Right atrium auricular region (tissue), 2 donors: ENCODE results near the gene SYT13. TPM values are rescaled to one million over a fixed set of nuclear protein-coding genes. Genes with fewer than 3 reads are reported as not detected.
"Not testable (repeated sequence)": the region's sequence is repeated elsewhere in the genome, so short reads cannot be mapped to it uniquely, and the experiment has no call there.

Source experiments
- DNase-seq: peaks from one replicate; pipeline ENCODE4 v3.0.0-alpha.2; 2019; ENCODE audit warnings: low spot score
- H3K27ac ChIP-seq, 2 donors: fragments of 200-600 bp; sonication (generic); 1 replicate in 1 of 2; 2 replicates in 1 of 2; pipeline ENCODE4 v1.5.1; 2016 to 2019
- H3K27me3 ChIP-seq, 2 donors: fragments of 200-600 bp; sonication (generic); one replicate each; pipeline versions ENCODE4 v1.5.1 to v1.6.0; 2017 to 2019
- H3K36me3 ChIP-seq: fragments of 200-600 bp; sonication (generic); one replicate; pipeline ENCODE4 v1.5.1; 2016
- H3K4me1 ChIP-seq, 2 donors: fragments of 200-600 bp; sonication (generic); one replicate each; pipeline versions ENCODE4 v1.5.1 to v1.6.0; 2017 to 2019
- H3K4me3 ChIP-seq, 2 donors: fragments of 200-600 bp; sonication (generic); 1 replicate in 1 of 2; 2 replicates in 1 of 2; pipeline ENCODE4 v1.5.1; 2017 to 2019; ENCODE audit warnings: mild to moderate bottlenecking in 1 of 2, moderate library complexity in 1 of 2
- H3K9me3 ChIP-seq, 2 donors: fragments of 200-600 bp; sonication (generic); one replicate each; pipeline ENCODE4 v1.5.1; 2019
- CTCF ChIP-seq, 2 donors: fragments of 200-600 bp; sonication (generic); IDR thresholded peaks; one replicate each; pipeline ENCODE4 v1.5.1; 2019; ENCODE audit warnings: antibody characterized with exemption in 2 of 2
- total RNA-seq, 2 donors: library from RNA; depleted of rRNA; stranded (reverse); fragments of >200 nt; gene quantifications; one replicate each; pipeline ENCODE4 v1.1.0, GENCODE V29; 2016

The SYT13 gene
- total RNA-seq, 2 donors from 2014 or later: 9.9 to 11.4 TPM

GRCh38 chr11:45300715-45301114 lies 14.6 kb upstream of the SYT13 start:
- peak; percentile 32 for DNase-seq
- Histone ChIP-seq H3K9me3 (no peaks in the 10 kb centered on the region), H3K4me3 (no peak overlapping the region), H3K4me1 (no peaks in the 10 kb centered on the region), H3K36me3 (no peaks in the 10 kb centered on the region), H3K27ac (no peak overlapping the region), H3K27me3 (no peaks in the 10 kb centered on the region)
- TF ChIP-seq CTCF (IDR thresholded peaks at IDR 0.05): no peak

GRCh38 chr11:45298718-45299117 lies 12.6 kb upstream of the SYT13 start:
- DNase-seq: no peak
- H3K27me3 ChIP-seq: no peaks in the 10 kb centered on the region
- no peak overlapping the region for H3K27ac ChIP-seq
- no peaks in the 10 kb centered on the region for H3K9me3 ChIP-seq
- H3K36me3 ChIP-seq: no peaks in the 10 kb centered on the region
- H3K4me3 ChIP-seq: no peak overlapping the region
- no peaks in the 10 kb centered on the region for H3K4me1 ChIP-seq
- TF ChIP-seq CTCF (IDR thresholded peaks at IDR 0.05): no peak

GRCh38 chr11:45296075-45296474 lies 9.9 kb upstream of the SYT13 start:
- H3K36me3 ChIP-seq: no peaks in the 10 kb centered on the region
- H3K27ac ChIP-seq: no peak overlapping the region
- no peak for DNase-seq
- no peaks in the 10 kb centered on the region for H3K27me3 ChIP-seq
- no peak overlapping the region for H3K4me3 ChIP-seq
- no peaks in the 10 kb centered on the region for H3K9me3 ChIP-seq
- H3K4me1 ChIP-seq: no peaks in the 10 kb centered on the region
- no peak for TF ChIP-seq CTCF (IDR thresholded peaks at IDR 0.05)

GRCh38 chr11:45294499-45294898 lies 8.4 kb upstream of the SYT13 start:
- DNase-seq: no peak
- Histone ChIP-seq H3K4me3 (no peak overlapping the region), H3K27me3 (no peaks in the 10 kb centered on the region), H3K27ac (no peak overlapping the region), H3K4me1 (no peaks in the 10 kb centered on the region), H3K36me3 (no peaks in the 10 kb centered on the region), H3K9me3 (no peaks in the 10 kb centered on the region)
- no peak for TF ChIP-seq CTCF (IDR thresholded peaks at IDR 0.05)

GRCh38 chr11:45293566-45294192 lies 7.5 kb upstream of the SYT13 start:
- TF ChIP-seq CTCF (IDR thresholded peaks at IDR 0.05): peak; percentile 37 to 63
- not testable (repeated sequence) for H3K27ac ChIP-seq, H3K4me1 ChIP-seq, H3K4me3 ChIP-seq, H3K9me3 ChIP-seq, H3K27me3 ChIP-seq, H3K36me3 ChIP-seq
- DNase-seq: peak; percentile 72

- no peak overlapping the region for H3K27ac ChIP-seq
- peaks cover 0 to 7% of the 10 kb centered on the region in 2 donors for H3K4me1 ChIP-seq
- no peak for TF ChIP-seq CTCF (IDR thresholded peaks at IDR 0.05)
- H3K27me3 ChIP-seq: peaks cover 0 to 13% of the 10 kb centered on the region in 2 donors
- H3K9me3 ChIP-seq: peaks cover 0 to 4% of the 10 kb centered on the region in 2 donors
- H3K36me3 ChIP-seq: no peaks in the 10 kb centered on the region
- H3K4me3 ChIP-seq: no peak overlapping the region
- DNase-seq: peak; percentile 28
Measured at GRCh38 chr11:45290586-45290985, 4.4 kb upstream of the SYT13 start.
